ENCODE data around the gene KIF2A.

KIF2A gene

GRCh38 chr5:62374090-62374489 is 68.1 kb downstream of the KIF2A start:
- no peak for DNase-seq (ENCODE audit: low read depth in 3 of 3, low spot score in 1 of 3)

- DNase-seq (ENCODE audit: low read depth in 3 of 3, low spot score in 1 of 3) = no peak
Observed at GRCh38 chr5:62375627-62376026, 69.6 kb downstream of the KIF2A start.

- no peak for DNase-seq (ENCODE audit: low read depth in 3 of 3, low spot score in 1 of 3)
Observed at GRCh38 chr5:62376064-62376463, 70.1 kb downstream of the KIF2A start.

GRCh38 chr5:62385131-62385530 is 79.1 kb downstream of the KIF2A start:
- no peak for DNase-seq (ENCODE audit: low read depth in 3 of 3, low spot score in 1 of 3)

- DNase-seq (ENCODE audit: low read depth in 3 of 3, low spot score in 1 of 3) = no peak
Observed at GRCh38 chr5:62385816-62386400, 79.9 kb downstream of the KIF2A start.

- DNase-seq (ENCODE audit: low read depth in 3 of 3, low spot score in 1 of 3) = no peak
Observed at GRCh38 chr5:62386824-62387223, 80.8 kb downstream of the KIF2A start.

- DNase-seq (ENCODE audit: low read depth in 3 of 3, low spot score in 1 of 3) = no peak
Observed at GRCh38 chr5:62395210-62395950, 89.4 kb downstream of the KIF2A start.

GRCh38 chr5:62403411-62404250 is 97.6 kb downstream of the KIF2A start, which contains the start of gene DIMT1:
Gene DIMT1 (minus strand): TSS chr5:62403905. CDS start chr5:62403772, 133 bp downstream.
- peak; percentile 79 to 80 (median 80) for DNase-seq (ENCODE audit: low read depth in 3 of 3, low spot score in 1 of 3)

- DNase-seq (ENCODE audit: low read depth in 3 of 3, low spot score in 1 of 3) = peak; percentile 93 to 97 (median 96)
Observed at GRCh38 chr5:62412549-62413329, 106.7 kb downstream of the KIF2A start, which contains the start of gene IPO11. Gene IPO11 (plus strand): TSS chr5:62412763. CDS start chr5:62437280, 24,517 bp downstream.

- no peak for DNase-seq (ENCODE audit: low read depth in 3 of 3, low spot score in 1 of 3)
Observed at GRCh38 chr5:62413711-62414110, 107.7 kb downstream of the KIF2A start.

GRCh38 chr5:62418462-62419076 is 112.6 kb downstream of the KIF2A start:
- no peak for DNase-seq (ENCODE audit: low read depth in 3 of 3, low spot score in 1 of 3)

- no peak for DNase-seq (ENCODE audit: low read depth in 3 of 3, low spot score in 1 of 3)
Observed at GRCh38 chr5:62419609-62420008, 113.6 kb downstream of the KIF2A start.

- DNase-seq (ENCODE audit: low read depth in 3 of 3, low spot score in 1 of 3) = no peak
Observed at GRCh38 chr5:62421414-62421813, 115.4 kb downstream of the KIF2A start.

- DNase-seq (ENCODE audit: low read depth in 3 of 3, low spot score in 1 of 3) = no peak
Observed at GRCh38 chr5:62424763-62425162, 118.8 kb downstream of the KIF2A start.

- no peak for DNase-seq (ENCODE audit: low read depth in 3 of 3, low spot score in 1 of 3)
Observed at GRCh38 chr5:62431735-62432620, 126.0 kb downstream of the KIF2A start.

GRCh38 chr5:62432621-62433064 is 126.6 kb downstream of the KIF2A start:
- DNase-seq (ENCODE audit: low read depth in 3 of 3, low spot score in 1 of 3) = no peak
